HG03060 (cell line): ENCODE data around the gene TES.

Experiments
- ATAC-seq: cut with Tn5 transposase; IDR thresholded peaks from one replicate; pipeline ENCODE4 v1.9.1; 2021; ENCODE audit warnings: low read depth, moderate number of reproducible peaks; ENCODE audit not compliant: unreplicated experiment

Gene TES

GRCh38 chr7:116193329-116194087 lies 16.8 kb upstream of the TES start:
- ATAC-seq = no peak

GRCh38 chr7:116194115-116194514 lies 16.2 kb upstream of the TES start:
- ATAC-seq = no peak

- no peak for ATAC-seq
Measured at GRCh38 chr7:116195451-116195850, 14.9 kb upstream of the TES start.

- no peak for ATAC-seq
Measured at GRCh38 chr7:116196947-116197346, 13.4 kb upstream of the TES start.

GRCh38 chr7:116197360-116197759 lies 13.0 kb upstream of the TES start:
- ATAC-seq = no peak

GRCh38 chr7:116198748-116199410 lies 11.5 kb upstream of the TES start:
- ATAC-seq = no peak

- no peak for ATAC-seq
Measured at GRCh38 chr7:116200963-116201362, 9.4 kb upstream of the TES start.

GRCh38 chr7:116206141-116206540 lies 4.2 kb upstream of the TES start:
- no peak for ATAC-seq

- ATAC-seq = no peak
Measured at GRCh38 chr7:116208919-116209318, 1.4 kb upstream of the TES start.

- no peak for ATAC-seq
Measured at GRCh38 chr7:116209561-116210070, 723 bp upstream of the TES start.

- ATAC-seq = peak; percentile 63
Measured at GRCh38 chr7:116211006-116211912, 920 bp downstream of the TES start.

GRCh38 chr7:116211913-116212596 lies 1.7 kb downstream of the TES start:
- ATAC-seq = no peak

- ATAC-seq = no peak
Measured at GRCh38 chr7:116212869-116213268, 2.5 kb downstream of the TES start.

- no peak for ATAC-seq
Measured at GRCh38 chr7:116213361-116214130, 3.2 kb downstream of the TES start.

- ATAC-seq = no peak
Measured at GRCh38 chr7:116214921-116215320, 4.6 kb downstream of the TES start.

- no peak for ATAC-seq
Measured at GRCh38 chr7:116215551-116215950, 5.2 kb downstream of the TES start.

- no peak for ATAC-seq
Measured at GRCh38 chr7:116216956-116217571, 6.7 kb downstream of the TES start.

GRCh38 chr7:116218051-116218645 lies 7.8 kb downstream of the TES start:
- no peak for ATAC-seq

- no peak for ATAC-seq
Measured at GRCh38 chr7:116218747-116219146, 8.4 kb downstream of the TES start.
